ENCODE data around the gene BTRC.
"Not testable (repeated sequence)": the region's sequence is repeated elsewhere in the genome, so short reads cannot be mapped to it uniquely, and the experiment has no call there.

BTRC gene

DNA sequence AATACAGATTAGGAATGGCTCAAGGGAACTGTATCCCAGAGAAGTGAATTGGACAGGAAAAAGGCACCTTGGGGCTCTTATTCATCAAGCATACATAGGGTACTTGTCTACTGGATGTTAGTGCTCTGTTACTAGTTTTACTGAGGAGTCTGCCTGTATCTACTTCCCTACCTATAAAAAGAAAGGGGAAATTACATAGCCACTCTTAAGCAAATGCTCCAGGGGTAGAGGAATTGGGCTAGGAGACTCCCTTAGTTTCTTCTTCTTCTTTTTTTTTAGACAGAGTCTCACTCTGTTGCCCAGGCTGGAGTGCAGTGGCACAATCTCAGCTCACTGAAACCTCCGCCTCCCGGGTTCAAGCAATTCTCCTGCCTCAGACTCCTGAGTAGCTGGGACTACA, 239.4 kb downstream of the BTRC start:
- DNase-seq = not testable (repeated sequence)

DNA sequence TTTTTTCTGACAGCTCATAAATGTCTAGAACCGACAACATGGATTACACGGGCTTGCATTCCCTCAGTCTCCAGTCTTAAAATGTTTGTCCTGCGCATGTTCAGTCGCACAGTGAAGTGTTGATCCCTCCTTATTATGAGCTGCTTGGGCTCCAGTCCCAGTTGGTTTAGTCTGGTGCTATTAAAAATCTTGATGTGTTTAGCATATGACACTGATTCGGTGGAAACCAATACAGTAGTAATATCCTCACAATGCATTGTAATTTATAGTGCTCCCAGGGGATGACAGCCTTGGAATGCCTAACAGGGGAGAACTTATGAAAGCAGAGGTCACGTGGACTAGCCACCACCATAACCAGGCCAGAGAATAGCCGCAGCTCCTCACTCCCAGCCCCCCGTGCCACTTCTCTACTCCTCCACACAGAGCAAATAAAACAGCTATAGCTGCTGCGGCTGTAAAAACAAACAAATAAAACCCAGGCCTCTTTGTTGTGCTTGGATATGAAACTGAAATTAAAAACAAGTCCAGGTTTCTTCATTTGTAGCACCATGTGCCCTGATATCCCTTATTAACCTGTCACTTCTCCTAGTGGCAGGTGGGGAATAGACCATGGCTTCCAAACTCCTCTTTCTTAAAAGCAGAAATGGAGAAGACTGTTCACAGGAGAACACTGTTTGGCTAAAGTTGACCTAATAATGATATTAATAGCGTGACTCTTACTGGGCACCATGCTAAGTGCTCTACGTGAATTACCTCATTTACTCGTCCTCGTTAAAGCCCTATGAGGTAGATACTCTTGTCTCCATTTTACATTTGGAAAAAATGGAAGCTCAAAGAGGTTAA, 241.8 kb downstream of the BTRC start:
- DNase-seq = no peak

DNA sequence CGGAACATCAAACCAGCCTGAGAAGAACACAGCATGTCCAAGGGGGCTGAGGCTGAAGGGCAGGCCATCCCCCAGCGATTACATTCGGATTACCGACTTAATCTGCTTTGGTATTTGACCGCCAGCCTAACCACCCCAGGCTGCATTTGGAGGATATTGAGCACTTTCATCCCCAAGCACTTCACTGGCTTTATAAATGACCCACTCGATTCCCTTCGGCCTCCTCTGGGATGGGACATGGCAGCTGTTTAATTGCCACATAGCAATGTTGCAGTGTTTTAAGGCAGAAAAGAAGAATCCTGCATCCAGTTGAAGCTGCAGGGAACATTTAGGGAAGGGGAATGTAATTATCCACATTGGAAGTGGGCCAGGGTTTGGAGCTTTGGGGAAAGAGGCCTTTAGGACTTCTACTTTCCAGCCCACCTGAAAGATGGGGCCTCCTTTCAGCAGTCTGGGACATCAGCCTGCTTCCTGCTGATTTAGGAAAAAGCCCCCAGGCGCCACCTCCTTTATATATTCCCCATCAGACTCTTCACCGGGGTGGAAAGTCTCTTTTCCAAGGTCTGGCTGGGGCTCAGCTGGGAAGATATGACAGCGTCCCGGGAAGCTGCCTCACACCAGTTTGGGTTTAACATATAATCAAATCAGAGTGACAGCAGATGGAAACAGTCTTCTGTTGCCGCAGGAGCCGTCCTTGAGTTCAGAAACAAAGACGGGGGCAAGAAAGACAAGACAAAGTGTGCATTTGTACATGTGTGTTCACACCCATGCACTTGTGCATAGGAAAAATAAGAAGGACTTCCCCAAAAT, 243.3 kb downstream of the BTRC start:
- DNase-seq = no peak

DNA sequence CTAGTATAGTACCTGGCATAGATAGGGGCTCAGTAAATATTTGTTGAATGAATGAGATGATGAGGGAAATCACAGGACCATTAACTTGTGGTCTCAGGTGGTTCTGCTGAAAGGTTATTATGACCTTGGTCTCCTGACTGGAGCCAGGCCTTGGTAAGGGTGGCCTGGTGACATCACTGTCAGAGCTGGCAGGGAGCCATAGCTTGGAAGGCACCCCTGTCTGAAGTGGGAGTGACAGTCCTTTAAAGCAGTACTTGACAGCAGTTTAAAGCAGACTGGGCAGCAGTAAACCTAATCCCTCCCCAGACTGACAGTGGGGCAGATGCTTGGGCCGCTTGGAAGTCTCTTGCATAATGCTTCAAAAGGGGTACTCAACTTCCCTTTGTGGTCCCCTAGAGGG, 247.6 kb downstream of the BTRC start:
- DNase-seq = no peak

DNA sequence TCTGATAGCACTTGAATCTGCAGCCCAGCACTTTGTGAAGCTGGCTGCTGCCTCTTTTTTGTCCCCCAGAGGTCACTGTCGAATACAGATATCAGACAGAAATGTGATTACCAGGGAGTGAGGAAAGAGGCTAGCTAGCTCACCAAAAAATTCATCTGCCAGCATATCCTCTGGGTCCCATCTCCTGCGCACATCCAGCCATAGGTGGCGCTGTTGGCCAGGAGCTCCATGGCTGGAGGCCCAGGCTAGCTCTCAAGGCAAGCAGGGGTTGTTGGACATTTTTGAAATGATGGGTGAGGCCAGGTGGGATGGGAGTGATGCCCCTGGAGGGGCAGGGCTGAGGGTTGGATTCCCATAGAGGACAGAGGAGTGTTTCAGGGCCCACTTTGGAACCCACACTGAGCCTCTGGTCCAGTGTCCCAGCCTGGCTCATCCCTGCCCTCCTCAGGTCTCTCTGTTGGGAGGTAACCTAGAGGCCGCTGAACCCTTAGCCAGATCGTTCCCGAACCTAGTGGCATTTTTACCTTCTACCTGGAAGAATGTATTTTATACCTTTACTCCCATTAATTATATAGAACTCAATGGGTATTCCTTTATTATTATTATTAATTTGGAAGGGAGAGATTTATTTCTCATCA, 248.9 kb downstream of the BTRC start:
- peak; percentile 41 for DNase-seq
